Occipital lobe (tissue), 2 donors: ENCODE data around the gene PDGFB. TPM values are rescaled to one million over a fixed set of nuclear protein-coding genes. Genes with fewer than 3 reads are reported as not detected.

ENCODE experiments used
- DNase-seq: peaks from one replicate; lab custom pipeline; 2025; lab: John Stamatoyannopoulos, UW
- total RNA-seq: library from RNA; depleted of rRNA; stranded (reverse); fragments of >200 nt; gene quantifications from one replicate; pipeline ENCODE4 v1.2.3, GENCODE V29; 2014

The PDGFB gene
- total RNA-seq, 1 donor from 2014 or later, result 2.5 TPM

GRCh38 chr22:39208013-39208680, 36.6 kb downstream of the PDGFB start:
- DNase-seq, result no peak

GRCh38 chr22:39207141-39208012, 37.4 kb downstream of the PDGFB start:
- DNase-seq, result no peak

GRCh38 chr22:39206491-39206890, 38.3 kb downstream of the PDGFB start:
- no peak for DNase-seq

- DNase-seq, result no peak
These were observed 39.3 kb downstream of the PDGFB start for GRCh38 chr22:39205344-39206021.

- no peak for DNase-seq
These were observed 40.6 kb downstream of the PDGFB start for GRCh38 chr22:39204216-39204615.

GRCh38 chr22:39197578-39197977, 47.2 kb downstream of the PDGFB start:
- no peak for DNase-seq

- DNase-seq, result no peak
These were observed 50.7 kb downstream of the PDGFB start for GRCh38 chr22:39194098-39194497.

GRCh38 chr22:39188809-39189208, 56.0 kb downstream of the PDGFB start:
- no peak for DNase-seq

- DNase-seq, result peak; percentile 40
These were observed 59.2 kb downstream of the PDGFB start for GRCh38 chr22:39185601-39186012.

- DNase-seq, result no peak
These were observed 59.9 kb downstream of the PDGFB start for GRCh38 chr22:39184586-39185577.

- no peak for DNase-seq
These were observed 60.7 kb downstream of the PDGFB start for GRCh38 chr22:39183991-39184585.

GRCh38 chr22:39182478-39183030, 62.2 kb downstream of the PDGFB start:
- no peak for DNase-seq

GRCh38 chr22:39181778-39182177, 63.0 kb downstream of the PDGFB start:
- DNase-seq, result no peak

GRCh38 chr22:39181356-39181755, 63.4 kb downstream of the PDGFB start:
- DNase-seq, result no peak

- no peak for DNase-seq
These were observed 64.9 kb downstream of the PDGFB start for GRCh38 chr22:39179841-39180335.

GRCh38 chr22:39179401-39179827, 65.4 kb downstream of the PDGFB start:
- no peak for DNase-seq

GRCh38 chr22:39178206-39179111, 66.3 kb downstream of the PDGFB start:
- DNase-seq, result no peak

GRCh38 chr22:39177791-39178190, 67.0 kb downstream of the PDGFB start:
- DNase-seq, result no peak

GRCh38 chr22:39177456-39177775, 67.4 kb downstream of the PDGFB start:
- DNase-seq, result no peak
